ENCODE data around the gene EEFSEC.

The EEFSEC gene

DNA sequence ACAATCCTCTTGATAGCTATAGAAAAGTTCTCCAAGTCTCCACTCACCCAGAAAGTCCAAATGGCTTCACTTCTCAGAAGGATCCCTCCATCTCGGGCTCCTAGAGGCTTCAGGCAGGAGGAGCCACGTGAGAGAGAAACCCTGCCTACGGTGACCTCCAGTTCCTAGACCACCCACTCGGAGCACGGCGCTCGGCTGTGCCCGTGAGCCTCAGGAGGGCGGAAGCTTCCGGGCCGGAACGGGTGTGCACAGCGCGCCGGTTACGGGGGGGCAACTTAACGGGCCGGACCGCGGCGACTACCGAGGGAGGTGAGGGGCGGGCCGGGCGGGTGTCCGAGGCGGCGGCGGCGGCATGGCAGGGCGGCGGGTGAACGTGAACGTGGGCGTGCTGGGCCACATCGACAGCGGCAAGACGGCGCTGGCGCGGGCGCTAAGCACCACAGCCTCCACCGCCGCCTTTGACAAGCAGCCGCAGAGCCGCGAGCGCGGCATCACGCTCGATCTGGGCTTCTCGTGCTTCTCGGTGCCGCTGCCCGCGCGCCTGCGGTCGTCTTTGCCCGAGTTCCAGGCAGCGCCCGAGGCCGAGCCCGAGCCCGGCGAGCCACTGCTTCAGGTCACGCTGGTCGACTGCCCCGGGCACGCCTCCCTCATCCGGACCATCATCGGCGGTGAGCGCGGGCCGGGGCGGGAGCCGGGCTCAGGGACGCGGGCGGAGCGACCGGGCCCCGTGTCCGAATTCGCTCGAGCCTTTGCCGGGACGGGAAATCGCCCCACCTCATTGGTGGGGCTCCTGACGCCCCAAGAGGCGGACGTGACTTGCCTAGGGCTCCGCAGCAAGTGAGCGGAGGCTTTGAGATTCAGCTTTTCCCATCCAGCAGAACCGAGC is at the start of gene EEFSEC:
Gene EEFSEC, plus strand, starts transcription at position 326 of the 886 bp plus-strand sequence. Its CDS starts 27 bp downstream, at position 353.
- peak; percentile 96 for DNase-seq

- DNase-seq: no peak
Observed at GRCh38 chr3:128107834-128108233, 45.4 kb upstream of the EEFSEC start.

DNA sequence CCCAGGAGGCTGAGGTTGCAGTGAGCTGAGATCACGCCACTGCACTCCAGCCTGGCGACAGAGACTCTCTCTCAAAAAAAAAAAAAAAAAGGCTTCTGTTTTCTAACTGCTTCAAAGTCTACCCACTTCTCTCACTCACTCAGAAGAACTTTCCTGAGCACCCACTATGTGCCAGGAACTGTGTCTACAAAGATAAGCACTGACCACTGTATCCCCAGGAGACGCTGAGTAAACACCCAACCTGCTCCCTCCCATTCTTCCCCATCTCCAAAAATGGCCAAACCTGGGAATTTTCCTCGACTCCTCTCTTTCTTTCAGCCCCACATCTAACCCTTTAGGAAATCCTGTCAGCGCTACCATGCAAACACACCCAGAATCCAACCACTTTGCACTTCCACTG is 42.1 kb upstream of the EEFSEC start:
- DNase-seq: no peak

DNA sequence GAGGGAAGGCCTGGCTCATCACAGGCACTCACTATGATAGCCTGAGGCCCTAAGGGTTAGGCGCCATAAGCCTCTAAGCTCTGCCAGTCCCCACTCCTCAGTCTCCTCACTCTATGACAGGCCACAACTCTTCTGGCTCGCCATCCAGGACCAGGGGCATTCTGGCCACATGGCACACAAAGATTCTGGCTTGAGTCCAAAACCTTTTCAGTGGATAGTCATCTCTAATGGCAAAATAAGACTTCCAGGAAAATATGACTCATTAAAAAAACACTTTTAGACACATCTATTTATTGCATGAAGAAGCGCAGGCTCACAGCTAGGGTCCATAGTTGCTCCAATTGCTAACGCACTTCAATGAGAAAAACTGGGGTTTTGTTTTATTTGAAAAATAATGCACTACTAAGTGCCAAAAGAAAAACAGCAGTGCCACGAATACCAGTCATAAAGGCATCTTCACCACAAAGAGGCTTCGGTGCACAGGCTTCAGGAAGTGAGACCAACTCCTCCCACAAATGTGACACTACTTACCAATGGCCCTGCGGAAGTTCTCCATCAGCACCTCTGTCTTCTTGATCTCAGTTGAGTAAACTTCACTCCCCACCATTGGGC is 40.8 kb upstream of the EEFSEC start:
- no peak for DNase-seq

DNA sequence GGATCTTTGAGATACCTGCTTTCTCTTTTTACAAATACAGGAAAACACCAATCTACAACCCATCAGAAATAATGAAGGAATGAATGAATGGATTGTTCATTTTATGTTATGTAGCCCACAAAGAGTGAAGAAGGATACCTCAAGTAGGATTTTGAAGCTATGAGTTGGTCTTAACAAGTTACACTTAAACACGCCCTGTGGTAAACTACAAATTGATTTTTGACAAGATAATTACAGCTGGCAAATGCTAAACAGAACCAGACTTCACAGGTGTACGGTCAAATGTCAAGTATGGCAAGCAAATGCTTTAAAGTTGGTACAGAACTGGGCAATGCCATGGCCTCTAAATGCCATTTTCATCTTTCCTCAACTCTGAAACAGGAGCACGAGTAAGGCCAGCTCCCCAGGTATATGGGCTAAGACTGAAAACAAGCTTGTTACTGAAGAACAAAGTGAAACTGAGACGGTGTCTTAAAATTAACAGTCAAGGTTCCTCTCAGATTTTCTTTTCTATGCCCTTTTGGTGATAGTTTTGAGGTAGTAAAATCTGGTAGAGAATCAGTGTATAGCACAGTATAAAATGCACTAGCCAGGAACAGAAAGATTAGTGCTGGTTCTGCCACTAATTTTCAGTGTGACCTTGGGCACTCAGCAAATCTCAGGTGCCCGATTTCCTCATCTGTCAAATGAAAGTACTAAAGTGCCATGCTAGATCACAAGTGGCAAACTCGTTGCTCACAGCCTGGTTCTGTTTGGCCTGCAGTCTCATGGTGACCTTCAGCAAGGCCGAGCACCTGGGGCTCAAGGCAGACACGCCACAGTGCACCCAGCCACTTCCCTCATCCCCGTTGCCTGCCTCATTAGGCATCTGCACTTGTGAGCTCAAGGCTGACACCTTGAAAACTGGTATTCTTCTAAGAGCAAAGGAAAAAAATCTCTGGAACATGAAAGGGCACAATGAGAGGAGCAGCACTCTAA is 39.2 kb upstream of the EEFSEC start:
- DNase-seq: no peak

GRCh38 chr3:128122013-128122412 is 31.3 kb upstream of the EEFSEC start:
- DNase-seq: no peak

DNA sequence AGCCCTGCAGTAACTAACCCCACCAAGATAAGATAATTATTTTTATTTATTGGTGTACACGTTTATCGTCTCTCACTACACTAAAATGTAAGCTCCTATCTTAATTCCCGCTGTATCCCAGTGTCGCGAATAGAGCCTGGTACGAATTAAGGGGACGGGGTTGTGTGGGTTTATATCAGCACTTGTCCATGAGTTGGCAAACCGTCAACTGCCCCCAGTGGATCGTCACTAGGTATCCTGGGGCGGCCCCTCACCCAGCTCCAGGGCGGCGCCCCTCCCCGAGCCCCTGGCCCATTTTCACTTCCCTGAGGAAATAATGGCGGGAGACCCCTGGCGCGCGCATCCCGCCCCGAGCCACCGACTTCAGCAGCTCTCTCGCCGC is 30.1 kb upstream of the EEFSEC start:
- DNase-seq: peak; percentile 25

- DNase-seq: peak; percentile 99
Observed at GRCh38 chr3:128123538-128124368, 29.5 kb upstream of the EEFSEC start, which contains the start of gene RUVBL1. Gene RUVBL1, minus strand, starts transcription at chr3:128123812. Its CDS starts 88 bp downstream, at chr3:128123724.

DNA sequence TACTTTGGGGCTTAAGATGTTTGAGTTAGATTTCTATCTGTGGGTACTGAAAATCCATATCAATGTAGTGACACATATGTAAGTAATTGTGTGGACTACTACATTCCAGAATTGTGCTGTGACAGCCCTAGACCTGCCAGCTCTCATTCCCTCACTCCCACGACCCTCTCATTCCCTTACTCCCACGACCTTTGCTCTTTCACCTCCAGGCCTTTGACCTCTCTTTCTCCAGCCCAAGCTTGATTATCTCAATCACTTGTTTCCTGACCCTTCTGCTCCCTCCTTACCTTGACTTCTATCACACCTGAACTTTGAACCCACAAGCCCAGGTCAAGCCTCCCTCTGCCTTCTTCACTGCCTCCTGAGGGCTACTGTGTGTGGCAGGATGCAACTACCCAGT is 26.0 kb upstream of the EEFSEC start:
- no peak for DNase-seq

- DNase-seq: peak; percentile 89
Observed at GRCh38 chr3:128128251-128128650, 25.0 kb upstream of the EEFSEC start.

- no peak for DNase-seq
Observed at GRCh38 chr3:128131897-128132646, 21.2 kb upstream of the EEFSEC start.

DNA sequence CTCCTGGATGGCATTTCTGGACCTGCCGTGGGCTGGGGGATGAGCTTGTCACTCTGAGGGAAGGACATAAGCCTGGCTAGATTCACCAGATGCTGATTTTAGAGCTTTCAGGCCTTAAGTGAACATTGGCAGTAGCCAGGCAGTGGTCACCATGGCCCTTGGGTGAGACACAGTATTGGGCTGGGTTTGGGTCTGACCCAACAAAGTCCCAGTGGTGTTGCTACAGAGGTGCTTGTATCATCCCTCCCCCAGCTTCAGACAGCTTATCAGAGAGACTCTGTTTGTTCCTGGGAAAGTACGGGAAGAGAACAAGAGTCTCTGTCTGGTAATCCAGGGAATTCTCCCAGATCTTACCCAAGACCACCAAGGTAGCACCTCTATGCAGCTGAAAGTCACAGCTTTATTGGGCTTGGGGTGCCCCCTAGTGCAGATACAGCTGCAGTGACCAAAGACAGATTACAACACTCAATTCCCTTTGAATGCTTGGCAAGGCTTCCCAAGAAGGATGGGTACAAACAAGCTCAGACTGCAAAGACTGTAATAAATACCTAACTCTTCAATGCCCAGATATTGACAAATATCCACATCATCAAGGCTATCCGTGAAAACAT is 19.9 kb upstream of the EEFSEC start:
- peak; percentile 75 for DNase-seq

- no peak for DNase-seq
Observed at GRCh38 chr3:128143496-128143895, 9.8 kb upstream of the EEFSEC start.

- no peak for DNase-seq
Observed at GRCh38 chr3:128144512-128145187, 8.6 kb upstream of the EEFSEC start.

- peak; percentile 88 for DNase-seq
Observed at GRCh38 chr3:128145279-128145678, 8.0 kb upstream of the EEFSEC start.

GRCh38 chr3:128146201-128146600 is 7.1 kb upstream of the EEFSEC start:
- no peak for DNase-seq

GRCh38 chr3:128149650-128150049 is 3.6 kb upstream of the EEFSEC start:
- no peak for DNase-seq

DNA sequence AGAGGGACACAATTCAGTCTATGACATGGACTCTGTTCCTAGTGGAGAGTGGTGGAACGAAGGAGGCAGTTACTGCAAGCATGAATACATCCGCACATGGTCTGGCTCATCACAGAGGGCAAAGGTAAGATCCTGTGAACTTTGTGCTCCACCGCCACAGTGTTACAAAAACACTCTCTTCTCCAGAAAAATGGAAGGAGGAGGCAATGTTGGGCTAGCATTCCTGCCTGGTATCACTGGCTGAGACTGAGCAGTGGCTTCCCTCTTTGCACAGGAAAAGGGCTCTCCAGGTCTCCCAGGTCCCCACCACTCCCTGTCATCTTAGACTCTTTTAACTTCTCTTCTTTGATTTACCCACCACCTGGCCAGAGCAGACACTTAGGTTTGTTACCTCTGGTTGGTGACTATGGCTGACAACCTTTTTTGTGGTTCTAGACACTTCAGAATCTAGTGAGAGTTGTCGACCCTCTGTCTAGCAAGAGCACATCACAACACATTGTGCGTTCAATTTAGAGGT is 1.5 kb upstream of the EEFSEC start:
- DNase-seq: no peak

GRCh38 chr3:128152419-128153155 is 694 bp upstream of the EEFSEC start:
- no peak for DNase-seq

All from OCI-M1 (cell line).